Neural cell (in vitro differentiated cells): Measurements from ENCODE around the gene SMPX.

ENCODE experiments used
- CTCF ChIP-seq: fragments of 450-650 bp; IDR thresholded peaks from 2 replicates; pipeline ENCODE4 v1.5.1; 2014; ENCODE audit warnings: antibody characterized with exemption, mild to moderate bottlenecking, moderate library complexity; ENCODE audit not compliant: poor library complexity, severe bottlenecking
- EZH2 ChIP-seq: fragments of 200-600, 300-800 bp; shearing (Covaris generic), sonication (generic); IDR thresholded peaks from 2 replicates; pipeline ENCODE4 v1.6.1; 2014; ENCODE audit warnings: antibody characterized with exemption, low read length, borderline replicate concordance, mild to moderate bottlenecking; ENCODE audit not compliant: insufficient read depth, poor library complexity, severe bottlenecking
- POLR2AphosphoS5 ChIP-seq: IDR thresholded peaks from 2 replicates; pipeline ENCODE4 v1.6.1; 2012
- RAD21 ChIP-seq: fragments of 450-650 bp; conservative IDR thresholded peaks from 2 replicates; pipeline ENCODE4 v1.6.1; 2014; ENCODE audit warnings: antibody characterized with exemption, mild to moderate bottlenecking, moderate library complexity
- REST ChIP-seq: IDR thresholded peaks from 2 replicates; pipeline ENCODE4 v1.6.1; 2012; ENCODE audit warnings: borderline replicate concordance
- SMC3 ChIP-seq: fragments of 450-650 bp; conservative IDR thresholded peaks from 2 replicates; pipeline ENCODE4 v1.6.1; 2014; ENCODE audit warnings: antibody characterized with exemption, mild to moderate bottlenecking, moderate library complexity; ENCODE audit not compliant: poor library complexity

- TF ChIP-seq EZH2 = no peak
- TF ChIP-seq CTCF = no peak
- no peak for TF ChIP-seq POLR2AphosphoS5
- no peak for TF ChIP-seq SMC3
- no peak for TF ChIP-seq REST
- TF ChIP-seq RAD21 = no peak
Observed at GRCh38 chrX:21744060-21744459, 13.9 kb downstream of the SMPX start.
